Smooth muscle cell (in vitro differentiated cells): ENCODE measurements around the gene ATP6V1E1. TPM values are rescaled to one million over a fixed set of nuclear protein-coding genes. Genes with fewer than 3 reads are reported as not detected.
A peak's percentile ranks its signal among the peaks of the same experiment; 100 is the strongest.

Source experiments
- DNase-seq: peaks from one replicate; lab custom pipeline; 2025; ENCODE audit not compliant: unreplicated experiment; lab: John Stamatoyannopoulos, UW
- H2AFZ ChIP-seq: fragments of 200-600 bp; sonication (generic); 2 replicates; pipeline ENCODE4 v1.6.0; 2016; ENCODE audit warnings: antibody characterized with exemption, low read depth, mild to moderate bottlenecking
- H3F3A ChIP-seq: fragments of 200-600 bp; sonication (generic); 2 replicates; pipeline ENCODE4 v1.6.0; 2017; ENCODE audit warnings: antibody characterized with exemption, low read depth
- H3K27ac ChIP-seq: fragments of 200-600 bp; sonication (generic); 2 replicates; pipeline ENCODE4 v1.5.1; 2016; ENCODE audit warnings: low read depth, mild to moderate bottlenecking
- H3K27me3 ChIP-seq: fragments of 200-600 bp; sonication (generic); 2 replicates; pipeline ENCODE4 v1.6.1; 2016; ENCODE audit warnings: low read depth, mild to moderate bottlenecking
- H3K36me3 ChIP-seq: fragments of 200-600 bp; sonication (generic); 2 replicates; pipeline ENCODE4 v1.5.1; 2016; ENCODE audit warnings: low read depth
- H3K4me1 ChIP-seq: fragments of 200-600 bp; sonication (generic); 2 replicates; pipeline ENCODE4 v1.5.1; 2016; ENCODE audit warnings: low read depth
- H3K4me2 ChIP-seq: fragments of 200-600 bp; sonication (generic); 2 replicates; pipeline ENCODE4 v1.6.0; 2016; ENCODE audit warnings: mild to moderate bottlenecking
- H3K4me3 ChIP-seq: fragments of 200-600 bp; sonication (generic); 2 replicates; pipeline ENCODE4 v1.5.1; 2016; ENCODE audit warnings: mild to moderate bottlenecking
- H3K79me2 ChIP-seq: fragments of 200-600 bp; sonication (generic); 2 replicates; pipeline ENCODE4 v1.6.0; 2016; ENCODE audit warnings: low read depth, mild to moderate bottlenecking
- H3K9ac ChIP-seq: fragments of 200-600 bp; sonication (generic); 2 replicates; pipeline ENCODE4 v1.6.0; 2016; ENCODE audit warnings: low read depth
- H3K9me3 ChIP-seq: fragments of 200-600 bp; sonication (generic); replicated peaks from 2 replicates; pipeline ENCODE4 v1.5.1; 2016; ENCODE audit warnings: low read depth
- H4K20me1 ChIP-seq: fragments of 200-600 bp; sonication (generic); 2 replicates; pipeline ENCODE4 v1.6.0; 2016; ENCODE audit warnings: low read depth
- CTCF ChIP-seq: fragments of 200-600 bp; sonication (generic); IDR thresholded peaks from 2 replicates; pipeline ENCODE4 v1.5.1; 2017; ENCODE audit warnings: borderline replicate concordance, mild to moderate bottlenecking, antibody characterized with exemption; ENCODE audit not compliant: insufficient read depth, poor library complexity, severe bottlenecking
- WGBS: methylation state at CpG from one replicate; pipeline ENCODE4 v1.1.7; 2016; ENCODE audit warnings: low lambda C conversion rate; 5-methylcytosine and 5-hydroxymethylcytosine counted together
- polyA plus RNA-seq: library from polyadenylated mRNA; unstranded; fragments of >200 nt; fragmentation: Nextera tagmentation; extraction: Ambion mirVana; gene quantifications from 2 replicates; pipeline ENCODE4 v1.2.1, GENCODE V29; 2016
- total RNA-seq: library from RNA; depleted of rRNA; stranded (reverse); fragments of >200 nt; gene quantifications from 2 replicates; pipeline ENCODE4 v1.2.3, GENCODE V29; 2014

The ATP6V1E1 gene
- total and polyA plus RNA-seq, 2 experiments from 2014 or later = 85.7 to 117 TPM

DNA sequence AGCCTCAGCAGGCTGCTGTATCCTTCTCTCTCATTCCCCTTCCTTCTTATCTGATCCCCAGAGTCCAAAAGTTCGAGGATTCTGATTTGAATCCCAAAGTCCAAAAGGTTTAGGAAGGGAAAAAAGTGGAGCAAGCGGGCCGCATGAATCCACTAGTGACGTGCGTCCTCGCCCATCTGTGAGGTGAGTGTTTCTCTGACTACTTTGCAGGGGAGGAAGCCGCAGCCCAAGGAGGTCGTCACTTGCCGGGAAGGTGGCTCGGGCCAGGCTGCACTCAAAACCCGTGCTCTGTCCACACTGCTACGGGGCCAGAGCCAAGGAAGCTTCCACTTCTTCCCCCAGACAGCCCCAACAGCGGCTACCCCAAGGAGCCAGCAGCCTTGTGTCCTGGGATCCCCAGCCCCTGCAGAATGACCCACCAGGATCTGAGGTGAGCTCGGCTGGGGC, 49.0 kb downstream of the ATP6V1E1 start:
- Histone ChIP-seq H3K4me2 (no peak overlapping the region), H3K9ac (no peak overlapping the region), H3K4me3 (no peak overlapping the region), H3K9me3 (no peaks in the 10 kb centered on the region), H2AFZ (no peak overlapping the region), H3K27ac (no peak overlapping the region), H3K4me1 (no peaks in the 10 kb centered on the region), H3K36me3 (no peaks in the 10 kb centered on the region), H3K27me3 (no peaks in the 10 kb centered on the region), H4K20me1 (no peaks in the 10 kb centered on the region), H3F3A (no peaks in the 10 kb centered on the region), H3K79me2 (no peaks in the 10 kb centered on the region)
- no peak for DNase-seq
- WGBS = 91% methylated on average over 14 of the region's 14 CpGs
- no peak for TF ChIP-seq CTCF

GRCh38 chr22:17578136-17578754, 50.3 kb downstream of the ATP6V1E1 start:
- Histone ChIP-seq H3K36me3 (no peaks in the 10 kb centered on the region), H3K27ac (no peak overlapping the region), H4K20me1 (no peaks in the 10 kb centered on the region), H3K4me1 (no peaks in the 10 kb centered on the region), H3F3A (no peaks in the 10 kb centered on the region), H3K79me2 (no peaks in the 10 kb centered on the region), H3K4me3 (no peak overlapping the region), H3K4me2 (no peak overlapping the region), H3K27me3 (no peaks in the 10 kb centered on the region), H2AFZ (no peak overlapping the region), H3K9ac (no peak overlapping the region), H3K9me3 (no peaks in the 10 kb centered on the region)
- no peak for DNase-seq
- no peak for TF ChIP-seq CTCF
- WGBS = 88% methylated on average over 11 of the region's 11 CpGs

- Histone ChIP-seq H2AFZ (no peak overlapping the region), H3K9ac (no peak overlapping the region), H4K20me1 (no peaks in the 10 kb centered on the region), H3F3A (no peaks in the 10 kb centered on the region), H3K4me2 (no peak overlapping the region), H3K9me3 (no peaks in the 10 kb centered on the region), H3K27me3 (no peaks in the 10 kb centered on the region), H3K79me2 (no peaks in the 10 kb centered on the region), H3K4me1 (no peaks in the 10 kb centered on the region), H3K27ac (peak overlapping the region; percentile 43), H3K36me3 (no peaks in the 10 kb centered on the region), H3K4me3 (no peak overlapping the region)
- DNase-seq = no peak
- WGBS = 33% methylated on average over 6 of the region's 6 CpGs
- no peak for TF ChIP-seq CTCF
These were observed 52.1 kb downstream of the ATP6V1E1 start for GRCh38 chr22:17576470-17576869.

DNA sequence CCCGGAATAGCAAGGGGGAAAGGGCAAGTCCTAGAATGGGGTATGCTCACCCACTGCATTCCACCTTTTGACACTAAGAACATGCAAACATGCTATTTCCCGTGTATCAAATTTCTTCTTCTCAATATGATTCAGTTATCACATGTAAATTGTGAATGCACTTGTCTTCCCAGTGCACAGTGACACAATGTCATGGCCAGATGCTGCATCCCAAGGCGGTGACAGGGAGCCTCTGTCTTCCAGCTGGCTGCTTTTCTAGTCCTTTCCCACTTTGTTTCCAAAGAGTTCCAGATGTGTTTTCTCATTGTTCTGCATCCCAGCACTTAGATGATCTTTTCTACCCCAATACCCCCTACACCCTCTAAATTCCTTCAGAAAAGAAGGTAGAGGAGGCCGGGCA, 52.9 kb downstream of the ATP6V1E1 start:
- WGBS = 91% methylated on average over 4 of the region's 4 CpGs
- Histone ChIP-seq H4K20me1 (no peaks in the 10 kb centered on the region), H2AFZ (no peak overlapping the region), H3K79me2 (no peaks in the 10 kb centered on the region), H3K27ac (peak overlapping the region; percentile 43), H3K4me2 (no peak overlapping the region), H3K27me3 (no peaks in the 10 kb centered on the region), H3K9ac (no peak overlapping the region), H3K36me3 (no peaks in the 10 kb centered on the region), H3F3A (no peaks in the 10 kb centered on the region), H3K4me1 (no peaks in the 10 kb centered on the region), H3K9me3 (no peaks in the 10 kb centered on the region), H3K4me3 (no peak overlapping the region)
- TF ChIP-seq CTCF = no peak
- DNase-seq = no peak
